ENCODE measurements around the gene ZNF607. TPM values are rescaled to one million over a fixed set of nuclear protein-coding genes. Genes with fewer than 3 reads are reported as not detected.

The ZNF607 gene
- polyA plus RNA-seq, 3 donors = 11.7 to 16.4 (median 12.5) TPM

DNA sequence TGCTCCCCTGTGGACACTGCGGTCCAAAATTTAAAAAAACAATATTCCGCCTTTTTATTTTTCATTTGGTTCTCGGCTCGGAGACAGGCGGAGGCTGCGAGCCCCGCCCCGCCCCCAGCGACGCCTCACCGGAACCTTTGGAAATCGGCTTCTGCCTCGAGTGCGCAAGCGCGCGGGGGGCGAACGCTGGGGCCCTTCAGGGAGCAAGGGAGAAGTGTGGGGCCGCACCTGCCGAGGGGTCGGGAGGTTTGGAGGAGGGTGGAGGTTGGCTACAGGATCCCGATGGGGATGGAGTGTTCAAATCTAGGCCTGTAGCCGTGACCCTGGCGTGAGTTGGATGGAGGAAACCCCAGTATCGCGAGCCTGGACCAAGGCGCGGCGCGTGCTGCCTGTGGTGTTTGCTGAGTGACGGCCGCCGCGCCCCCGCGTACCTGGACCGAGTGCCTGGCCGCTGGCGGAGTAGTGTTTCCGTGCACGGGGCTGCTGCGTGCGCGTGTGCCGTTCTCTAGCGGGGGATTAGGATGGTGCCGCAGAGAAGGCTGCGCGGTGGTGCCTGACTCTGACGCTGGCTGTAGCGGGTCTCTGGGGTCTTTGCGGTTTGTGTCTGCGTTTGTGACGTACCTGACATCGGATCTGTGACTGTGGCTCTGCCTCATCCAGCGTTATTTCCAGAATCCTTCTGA, 63.7 kb downstream of the ZNF607 start:
- DNase-seq (ENCODE audit: extremely low read depth in 1 of 11, low read depth in 9 of 11, low spot score in 4 of 11) = peak in 10 of 11 donors; percentile 63 to 84 (median 76)

- peak; percentile 49 to 86 (median 74) for DNase-seq (ENCODE audit: extremely low read depth in 1 of 11, low read depth in 9 of 11, low spot score in 4 of 11)
Observed at GRCh38 chr19:37655301-37655688, 64.3 kb downstream of the ZNF607 start, which contains the start of gene ZFP30. ZFP30 (minus strand) TSS chr19:37655465; CDS start chr19:37647822, 7,643 bp downstream.

GRCh38 chr19:37654629-37655300, 64.8 kb downstream of the ZNF607 start:
- peak in 10 of 11 donors; percentile 21 to 49 (median 29) for DNase-seq (ENCODE audit: extremely low read depth in 1 of 11, low read depth in 9 of 11, low spot score in 4 of 11)

DNA sequence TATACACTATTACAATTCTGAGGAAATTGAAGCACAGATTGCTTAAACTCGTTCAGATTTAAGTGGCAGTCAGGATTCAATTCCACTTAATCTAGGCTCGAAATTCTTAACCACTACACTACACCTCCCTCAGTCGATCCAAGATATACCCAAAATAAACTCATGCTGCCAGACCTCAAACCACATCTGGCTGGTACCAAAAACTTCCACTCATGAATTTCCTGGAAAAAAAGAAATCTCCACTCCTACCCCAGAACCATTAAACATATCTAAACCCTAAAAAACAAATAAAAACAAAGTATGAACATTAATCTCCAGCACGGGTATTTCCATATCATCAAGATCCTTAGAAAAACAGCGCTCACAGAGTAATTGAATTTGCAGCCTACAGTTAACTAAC, 65.4 kb downstream of the ZNF607 start:
- DNase-seq (ENCODE audit: extremely low read depth in 1 of 11, low read depth in 9 of 11, low spot score in 4 of 11) = peak in 1 of 11 donors; percentile 17

Other genes starting within 250 kb of the ZNF607 start
- gene ZNF793, start 212.8 kb downstream of the ZNF607 start, polyA plus RNA-seq (ENCODE audit: insufficient read length in 3 of 3) = 10 to 100 TPM; 19.9 to 32.9 (median 24.7) TPM
- gene ZNF571, start 125.0 kb downstream of the ZNF607 start, polyA plus RNA-seq (ENCODE audit: insufficient read length in 3 of 3) = 10 to 100 TPM in 1 of 3 donors, 1 to 10 TPM in 2; 9.1 to 10.6 (median 9.8) TPM
- gene ZNF540, start 124.9 kb downstream of the ZNF607 start, polyA plus RNA-seq (ENCODE audit: insufficient read length in 3 of 3) = 1 to 10 TPM; 3.1 to 6.2 (median 5.1) TPM
- gene ZFP30, start 64.3 kb downstream of the ZNF607 start, polyA plus RNA-seq (ENCODE audit: insufficient read length in 3 of 3) = 10 to 100 TPM; 22.6 to 28.0 (median 24.8) TPM
- 10 to 100 TPM; 11.9 to 21.3 (median 13.9) TPM for gene ZNF573, start 59.8 kb upstream of the ZNF607 start, polyA plus RNA-seq (ENCODE audit: insufficient read length in 3 of 3)
- under 1 TPM in 2 of 3 donors, not detected in 1; 0.01 to 0.02 TPM for gene WDR87, start 186.8 kb upstream of the ZNF607 start, polyA plus RNA-seq (ENCODE audit: insufficient read length in 3 of 3)
- gene SIPA1L3, start 187.4 kb upstream of the ZNF607 start, polyA plus RNA-seq (ENCODE audit: insufficient read length in 3 of 3) = 10 to 100 TPM; 17.8 to 24.8 (median 21.1) TPM

Measured in renal cortex interstitium (tissue), 11 donors.